OCI-LY1 (cell line): ENCODE data around the gene MYBL2.
"Not testable (repeated sequence)": the region's sequence is repeated elsewhere in the genome, so short reads cannot be mapped to it uniquely, and the experiment has no call there.

Experiments
- H2AFZ ChIP-seq: fragments of 200-600 bp; sonication (generic), shearing (Covaris generic); 2 replicates; pipeline ENCODE4 v1.6.0; 2014; ENCODE audit warnings: antibody characterized with exemption, mild to moderate bottlenecking, low read length
- H3F3A ChIP-seq: fragments of 200-600 bp; sonication (generic), shearing (Covaris generic); 2 replicates; pipeline ENCODE4 v1.6.0; 2014; ENCODE audit warnings: mild to moderate bottlenecking, antibody characterized with exemption, low read length, moderate library complexity; ENCODE audit not compliant: insufficient read depth
- H3K27ac ChIP-seq: fragments of 200-600 bp; sonication (generic); 2 replicates; pipeline ENCODE4 v1.5.1; 2014; ENCODE audit warnings: low read length, mixed run types, mild to moderate bottlenecking, low read depth; ENCODE audit not compliant: poor library complexity, severe bottlenecking
- H3K27me3 ChIP-seq: fragments of 200-600 bp; sonication (generic); 2 replicates; pipeline ENCODE4 v1.6.0; 2014; ENCODE audit warnings: antibody characterized with exemption, mild to moderate bottlenecking, low read length, moderate library complexity; ENCODE audit not compliant: insufficient read depth
- H3K36me3 ChIP-seq: fragments of 200-600 bp; sonication (generic); 2 replicates; pipeline ENCODE4 v1.6.1; 2014; ENCODE audit warnings: mild to moderate bottlenecking, antibody characterized with exemption, low read length, moderate library complexity, mixed read lengths; ENCODE audit not compliant: insufficient read depth
- H3K4me1 ChIP-seq: fragments of 200-600 bp; sonication (generic); 2 replicates; pipeline ENCODE4 v1.5.1; 2014; ENCODE audit warnings: mild to moderate bottlenecking, low read length, moderate library complexity; ENCODE audit not compliant: insufficient read depth, severe bottlenecking
- H3K4me2 ChIP-seq: fragments of 200-600 bp; sonication (generic), shearing (Covaris generic); 2 replicates; pipeline ENCODE4 v1.6.1; 2014; ENCODE audit warnings: low read length
- H3K4me3 ChIP-seq: fragments of 200-600 bp; sonication (generic); 2 replicates; pipeline ENCODE4 v1.5.1; 2014; ENCODE audit warnings: low read length, low read depth, mild to moderate bottlenecking, mixed read lengths; ENCODE audit not compliant: poor library complexity, severe bottlenecking
- H3K79me2 ChIP-seq: fragments of 200-600 bp; shearing (Covaris generic); 2 replicates; pipeline ENCODE4 v1.6.1; 2016; ENCODE audit warnings: mixed run types, low read length, mixed read lengths; ENCODE audit not compliant: insufficient read depth
- H3K9ac ChIP-seq: fragments of 200-600 bp; sonication (generic), shearing (Covaris generic); 2 replicates; pipeline ENCODE4 v1.6.1; 2014; ENCODE audit warnings: mild to moderate bottlenecking, low read length, mixed read lengths
- H3K9me2 ChIP-seq: fragments of 200-600 bp; sonication (generic), shearing (Covaris generic); 2 replicates; pipeline ENCODE4 v1.6.1; 2014; ENCODE audit warnings: low read depth, mild to moderate bottlenecking, low read length, mixed read lengths
- H3K9me3 ChIP-seq: fragments of 200-600 bp; shearing (Covaris generic); 2 replicates; pipeline ENCODE4 v1.6.1; 2014; ENCODE audit warnings: low read length, mixed read lengths
- H4K20me1 ChIP-seq: fragments of 200-600 bp; sonication (generic), shearing (Covaris generic); 2 replicates; pipeline ENCODE4 v1.6.0; 2016; ENCODE audit warnings: mild to moderate bottlenecking, low read length; ENCODE audit not compliant: insufficient read depth
- EZH2 ChIP-seq: fragments of 200-600 bp; sonication (generic), shearing (Covaris generic); IDR thresholded peaks from 2 replicates; pipeline ENCODE4 v1.8.0; 2017; ENCODE audit warnings: borderline replicate concordance, mixed run types, mild to moderate bottlenecking, antibody characterized with exemption, low read length, moderate library complexity, mixed read lengths
- TF ChIP-seq, protein P1 (sequence below): fragments of 200-600 bp; sonication (generic), shearing (Covaris generic); IDR thresholded peaks from 2 replicates; pipeline ENCODE4 v1.5.1; 2017; ENCODE audit warnings: mild to moderate bottlenecking, antibody characterized with exemption, low read length, moderate library complexity, mixed read lengths

MYBL2 gene

DNA sequence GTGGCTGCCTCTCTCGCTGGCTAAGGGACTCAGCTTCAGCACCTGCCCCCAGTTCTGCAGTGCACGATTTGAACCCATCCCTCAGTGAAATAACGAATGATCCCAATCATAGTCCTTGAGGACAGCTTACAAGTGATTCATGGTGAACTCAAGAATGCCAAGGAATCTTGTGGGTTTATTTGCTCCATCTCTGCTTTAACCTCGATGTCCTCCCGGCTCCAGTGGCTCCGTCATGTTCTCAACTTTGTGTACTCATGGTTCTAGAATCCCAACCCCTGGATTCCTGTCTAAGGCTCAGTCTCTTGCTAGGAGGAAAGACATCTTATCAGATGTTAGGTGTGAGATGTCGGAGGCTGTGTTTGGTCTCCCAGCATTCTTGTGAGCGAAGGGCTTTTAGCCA, 88.9 kb downstream of the MYBL2 start:
- Histone ChIP-seq H3K9ac (no peak overlapping the region), H3F3A (no peaks in the 10 kb centered on the region), H3K27me3 (no peaks in the 10 kb centered on the region), H3K27ac (no peak overlapping the region), H3K9me3 (no peaks in the 10 kb centered on the region), H3K36me3 (no peaks in the 10 kb centered on the region; the same call in 1 of the 2 replicates), H4K20me1 (no peaks in the 10 kb centered on the region), H2AFZ (no peak overlapping the region), H3K79me2 (no peaks in the 10 kb centered on the region), H3K4me2 (no peak overlapping the region), H3K4me1 (peaks cover 25% of the 10 kb centered on the region), H3K9me2 (no peaks in the 10 kb centered on the region), H3K4me3 (no peak overlapping the region)
- TF ChIP-seq, protein P1, sequence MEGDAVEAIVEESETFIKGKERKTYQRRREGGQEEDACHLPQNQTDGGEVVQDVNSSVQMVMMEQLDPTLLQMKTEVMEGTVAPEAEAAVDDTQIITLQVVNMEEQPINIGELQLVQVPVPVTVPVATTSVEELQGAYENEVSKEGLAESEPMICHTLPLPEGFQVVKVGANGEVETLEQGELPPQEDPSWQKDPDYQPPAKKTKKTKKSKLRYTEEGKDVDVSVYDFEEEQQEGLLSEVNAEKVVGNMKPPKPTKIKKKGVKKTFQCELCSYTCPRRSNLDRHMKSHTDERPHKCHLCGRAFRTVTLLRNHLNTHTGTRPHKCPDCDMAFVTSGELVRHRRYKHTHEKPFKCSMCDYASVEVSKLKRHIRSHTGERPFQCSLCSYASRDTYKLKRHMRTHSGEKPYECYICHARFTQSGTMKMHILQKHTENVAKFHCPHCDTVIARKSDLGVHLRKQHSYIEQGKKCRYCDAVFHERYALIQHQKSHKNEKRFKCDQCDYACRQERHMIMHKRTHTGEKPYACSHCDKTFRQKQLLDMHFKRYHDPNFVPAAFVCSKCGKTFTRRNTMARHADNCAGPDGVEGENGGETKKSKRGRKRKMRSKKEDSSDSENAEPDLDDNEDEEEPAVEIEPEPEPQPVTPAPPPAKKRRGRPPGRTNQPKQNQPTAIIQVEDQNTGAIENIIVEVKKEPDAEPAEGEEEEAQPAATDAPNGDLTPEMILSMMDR = no peak
- TF ChIP-seq EZH2 = no peak

DNA sequence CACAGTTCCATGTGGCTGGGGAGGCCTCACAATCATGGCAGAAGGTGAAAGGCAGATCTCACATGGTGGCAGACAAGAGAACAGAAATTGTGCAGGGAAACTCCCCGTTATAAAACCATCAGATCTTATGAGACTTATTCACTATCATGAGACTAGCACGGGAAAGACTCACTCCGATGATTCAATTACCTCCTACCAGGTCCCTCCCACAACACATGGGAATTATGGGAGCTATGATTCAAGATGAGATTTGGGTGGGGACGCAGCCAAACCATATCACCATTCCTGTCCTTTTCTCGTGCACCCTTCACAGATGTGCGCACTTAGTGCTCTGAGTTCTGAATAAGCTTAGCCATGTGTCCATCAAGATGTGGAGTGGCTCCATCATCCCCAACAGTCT, 91.0 kb downstream of the MYBL2 start:
- H3F3A ChIP-seq, H2AFZ ChIP-seq, H3K36me3 ChIP-seq, H3K4me1 ChIP-seq, H3K9me2 ChIP-seq, H3K27ac ChIP-seq, H3K4me2 ChIP-seq, H3K4me3 ChIP-seq, H3K79me2 ChIP-seq, H3K9me3 ChIP-seq, H3K9ac ChIP-seq, H3K27me3 ChIP-seq, H4K20me1 ChIP-seq: not testable (repeated sequence)

DNA sequence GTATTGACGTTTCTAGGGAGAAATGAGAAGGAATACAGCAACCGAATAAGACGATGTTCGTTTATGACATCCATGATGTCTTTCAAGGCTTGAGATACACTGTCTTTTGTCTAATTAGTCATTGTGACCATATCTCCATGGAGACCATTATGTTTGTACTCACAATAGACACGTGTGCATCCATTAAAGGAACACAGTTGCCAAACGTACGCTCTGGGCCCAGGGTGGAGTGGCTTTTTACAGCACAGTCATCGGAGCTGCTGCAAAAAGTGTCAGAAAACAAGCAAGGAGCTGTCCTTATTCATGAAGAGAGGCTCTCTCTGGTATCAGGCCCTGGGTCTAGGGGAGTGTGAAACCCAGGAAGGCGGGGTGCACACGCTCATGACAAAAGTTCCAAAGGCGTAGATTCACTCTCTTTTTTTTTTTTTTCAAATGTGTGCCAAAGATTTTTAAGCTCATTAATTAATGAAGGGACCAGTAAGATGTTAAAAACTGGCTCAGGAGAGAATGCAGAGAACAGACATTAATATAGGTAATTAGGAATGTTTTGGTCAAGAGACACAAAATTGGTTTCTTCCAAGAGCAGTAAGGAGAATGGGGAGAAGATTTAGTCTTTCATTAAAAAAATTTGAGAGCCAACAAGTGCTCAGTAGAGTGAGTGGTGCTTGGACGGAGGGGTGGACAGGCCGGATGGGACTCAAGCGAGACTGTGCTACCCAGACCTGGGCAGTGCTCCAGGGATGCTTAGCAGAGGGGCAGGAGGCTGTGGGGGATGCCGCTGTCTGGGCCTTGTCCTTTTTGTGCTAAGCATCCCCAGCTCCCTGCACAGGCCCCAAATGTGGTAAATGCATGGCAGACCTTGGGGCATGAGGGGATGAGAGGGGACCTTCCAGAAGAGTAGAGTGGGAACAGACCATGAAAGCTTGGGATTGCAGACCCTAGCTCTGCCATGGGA, 94.7 kb downstream of the MYBL2 start:
- no peaks in the 10 kb centered on the region for H4K20me1 ChIP-seq
- no peak overlapping the region for H3K4me2 ChIP-seq

More for the DNA sequence above, 94.7 kb downstream of the MYBL2 start:
- no peaks in the 10 kb centered on the region for H3F3A ChIP-seq
- H3K27ac ChIP-seq = no peak overlapping the region
- H3K9ac ChIP-seq = no peak overlapping the region
- no peaks in the 10 kb centered on the region for H3K4me1 ChIP-seq
- no peaks in the 10 kb centered on the region for H3K79me2 ChIP-seq
- no peaks in the 10 kb centered on the region; the same call in 1 of the 2 replicates for H3K36me3 ChIP-seq
- H3K9me2 ChIP-seq = no peaks in the 10 kb centered on the region
- H3K4me3 ChIP-seq = no peak overlapping the region
- no peaks in the 10 kb centered on the region for H3K27me3 ChIP-seq
- no peaks in the 10 kb centered on the region for H3K9me3 ChIP-seq
- no peak overlapping the region for H2AFZ ChIP-seq
- TF ChIP-seq, protein P1 = no peak
- no peak for TF ChIP-seq EZH2
